ENCODE data around the gene CKLF.
A peak's percentile ranks its signal among the peaks of the same experiment; 100 is the strongest.

CKLF gene

DNA sequence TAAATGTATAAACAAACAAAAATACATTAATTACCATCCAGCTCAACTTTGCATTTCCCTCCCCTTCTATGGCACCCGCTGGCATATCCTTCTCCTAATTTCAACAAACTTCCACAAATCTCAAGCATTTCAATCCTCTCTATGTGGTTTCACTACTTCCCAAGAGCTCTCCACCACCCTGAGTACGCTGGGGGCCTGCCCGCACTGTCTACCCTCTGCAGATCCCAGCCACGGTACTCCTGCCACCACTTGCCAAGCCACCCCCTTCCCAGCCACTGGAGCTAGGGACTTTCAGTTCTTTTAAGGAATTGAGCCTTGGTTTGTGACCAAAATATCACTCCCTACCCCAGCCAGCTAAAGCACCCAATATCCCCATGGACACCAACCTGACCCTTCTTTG lies 4.3 kb upstream of the CKLF start:
- Histone ChIP-seq H3K4me2 (ENCODE audit: low read depth, low read length, poor library complexity, severe bottlenecking) (no peak overlapping the region), H3K36me3 (ENCODE audit: low read length) (no peaks in the 10 kb centered on the region), H3K79me2 (ENCODE audit: insufficient read depth, low read length) (peaks cover 5% of the 10 kb centered on the region), H2AFZ (ENCODE audit: low read depth, low read length, severe bottlenecking) (no peak overlapping the region), H4K20me1 (ENCODE audit: low read depth, low read length) (no peaks in the 10 kb centered on the region), H3F3A (ENCODE audit: insufficient read depth) (peaks cover 5% of the 10 kb centered on the region; the same call in 1 of the 2 replicates), H3K9ac (ENCODE audit: low read length) (no peak overlapping the region), H3K9me2 (replicated peaks; ENCODE audit: insufficient read depth, low read length) (no peaks in the 10 kb centered on the region), H3K27ac (ENCODE audit: low read depth, low read length) (no peak overlapping the region), H3K9me3 (ENCODE audit: insufficient read depth, low read length) (no peaks in the 10 kb centered on the region), H3K27me3 (ENCODE audit: low read length) (no peaks in the 10 kb centered on the region), H3K4me3 (ENCODE audit: insufficient read depth, low read length, poor library complexity, severe bottlenecking) (no peak overlapping the region)
- TF ChIP-seq, protein P1, sequence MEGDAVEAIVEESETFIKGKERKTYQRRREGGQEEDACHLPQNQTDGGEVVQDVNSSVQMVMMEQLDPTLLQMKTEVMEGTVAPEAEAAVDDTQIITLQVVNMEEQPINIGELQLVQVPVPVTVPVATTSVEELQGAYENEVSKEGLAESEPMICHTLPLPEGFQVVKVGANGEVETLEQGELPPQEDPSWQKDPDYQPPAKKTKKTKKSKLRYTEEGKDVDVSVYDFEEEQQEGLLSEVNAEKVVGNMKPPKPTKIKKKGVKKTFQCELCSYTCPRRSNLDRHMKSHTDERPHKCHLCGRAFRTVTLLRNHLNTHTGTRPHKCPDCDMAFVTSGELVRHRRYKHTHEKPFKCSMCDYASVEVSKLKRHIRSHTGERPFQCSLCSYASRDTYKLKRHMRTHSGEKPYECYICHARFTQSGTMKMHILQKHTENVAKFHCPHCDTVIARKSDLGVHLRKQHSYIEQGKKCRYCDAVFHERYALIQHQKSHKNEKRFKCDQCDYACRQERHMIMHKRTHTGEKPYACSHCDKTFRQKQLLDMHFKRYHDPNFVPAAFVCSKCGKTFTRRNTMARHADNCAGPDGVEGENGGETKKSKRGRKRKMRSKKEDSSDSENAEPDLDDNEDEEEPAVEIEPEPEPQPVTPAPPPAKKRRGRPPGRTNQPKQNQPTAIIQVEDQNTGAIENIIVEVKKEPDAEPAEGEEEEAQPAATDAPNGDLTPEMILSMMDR (IDR thresholded peaks at IDR 0.05; ENCODE audit: insufficient read depth, low read length, poor library complexity, severe bottlenecking) = no peak
- no peak for TF ChIP-seq EZH2phosphoT487 (conservative IDR thresholded peaks at IDR 0.05; ENCODE audit: low read length)

DNA sequence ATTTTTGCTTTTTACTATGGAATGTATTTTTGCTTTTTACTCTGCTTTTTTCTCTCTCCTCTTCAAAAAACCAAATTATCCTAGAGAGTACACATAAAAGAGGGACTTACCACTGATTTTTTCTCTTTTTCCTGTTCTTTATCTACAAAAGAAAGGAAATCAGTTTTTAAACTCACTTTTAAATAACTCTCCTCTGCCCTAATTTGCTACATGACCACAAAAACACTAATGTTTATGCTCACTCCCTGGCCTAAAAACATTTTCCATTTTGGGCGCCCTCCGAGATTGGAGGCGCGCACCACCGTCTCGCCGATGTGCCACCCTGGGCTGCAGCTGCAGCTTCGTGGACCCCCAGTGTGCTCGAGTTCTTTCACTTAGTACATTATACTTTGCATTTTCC lies 3.5 kb upstream of the CKLF start:
- Histone ChIP-seq H3K27me3 (ENCODE audit: low read length) (no peaks in the 10 kb centered on the region), H3K79me2 (ENCODE audit: insufficient read depth, low read length) (peaks cover 13% of the 10 kb centered on the region), H4K20me1 (ENCODE audit: low read depth, low read length) (no peaks in the 10 kb centered on the region), H3K4me2 (ENCODE audit: low read depth, low read length, poor library complexity, severe bottlenecking) (peak overlapping the region; percentile 79), H3K9ac (ENCODE audit: low read length) (peak overlapping the region; percentile 63; the same call in 1 of the 2 replicates), H3K36me3 (ENCODE audit: low read length) (no peaks in the 10 kb centered on the region), H3K4me3 (ENCODE audit: insufficient read depth, low read length, poor library complexity, severe bottlenecking) (no peak overlapping the region), H3K9me3 (ENCODE audit: insufficient read depth, low read length) (no peaks in the 10 kb centered on the region), H3K27ac (ENCODE audit: low read depth, low read length) (no peak overlapping the region), H3F3A (ENCODE audit: insufficient read depth) (peaks cover 5% of the 10 kb centered on the region; the same call in 1 of the 2 replicates), H3K9me2 (replicated peaks; ENCODE audit: insufficient read depth, low read length) (no peaks in the 10 kb centered on the region), H2AFZ (ENCODE audit: low read depth, low read length, severe bottlenecking) (no peak overlapping the region)
- TF ChIP-seq, protein P1 (IDR thresholded peaks at IDR 0.05; ENCODE audit: insufficient read depth, low read length, poor library complexity, severe bottlenecking) = no peak
- 0 out of 2 replicates have a peak, but pooled peaks have one; percentile 52 for TF ChIP-seq EZH2phosphoT487 (conservative IDR thresholded peaks at IDR 0.05; ENCODE audit: low read length)

DNA sequence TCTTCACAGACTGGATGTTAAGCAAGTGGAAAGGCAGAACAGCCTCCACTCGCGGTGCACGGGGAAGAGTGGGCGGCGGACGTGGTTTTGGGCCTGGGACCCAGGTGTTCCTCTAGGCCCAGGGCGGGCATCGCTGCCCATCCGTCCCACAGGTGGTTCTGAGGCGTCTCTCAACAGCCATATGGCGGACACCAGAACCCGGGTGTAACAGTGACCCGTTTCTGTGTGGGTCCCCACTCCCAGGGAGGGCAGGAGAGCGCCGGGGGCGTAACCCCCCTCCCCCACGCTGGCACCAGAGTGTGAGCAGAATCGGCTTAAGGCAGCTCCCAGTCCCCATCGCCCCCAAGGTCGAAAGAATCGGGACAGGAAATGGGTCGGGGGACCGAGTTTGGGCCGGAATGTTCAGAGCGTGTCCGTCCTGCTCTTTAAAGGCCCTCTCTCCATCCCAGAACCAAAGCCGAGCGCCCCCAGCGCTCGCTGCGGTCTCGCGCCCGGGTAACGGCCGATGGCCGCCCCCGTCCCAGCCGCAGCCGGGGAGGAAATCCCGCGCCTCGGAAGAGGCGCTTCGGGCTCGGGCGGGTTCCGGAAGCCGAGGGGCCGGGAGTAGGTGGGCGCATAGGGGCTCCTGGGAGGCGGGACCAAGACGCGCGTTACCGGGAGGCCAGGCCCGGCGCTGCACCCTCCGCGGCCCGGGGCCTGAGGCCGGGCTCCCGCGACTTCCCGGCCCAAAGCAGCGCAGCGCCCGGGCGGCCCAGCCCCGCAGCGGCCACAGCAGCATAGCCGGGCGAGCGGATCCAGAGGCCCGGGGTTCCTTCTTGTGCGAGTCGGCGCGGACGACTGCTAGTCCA lies 2.9 kb upstream of the CKLF start, which contains the start of gene TK2:
TK2 (minus strand) TSS at position 839 of the 848 bp plus-strand sequence; CDS start at position 778, 61 bp downstream.
- peak within 1 kb of the TSS; percentile 79 for H3K4me2 ChIP-seq (ENCODE audit: low read depth, low read length, poor library complexity, severe bottlenecking)
- TF ChIP-seq, protein P1 (IDR thresholded peaks at IDR 0.05; ENCODE audit: insufficient read depth, low read length, poor library complexity, severe bottlenecking) = no peak
- TF ChIP-seq EZH2phosphoT487 (conservative IDR thresholded peaks at IDR 0.05; ENCODE audit: low read length) = no peak
- no peaks in the 10 kb centered on the region for H3K9me2 ChIP-seq (replicated peaks; ENCODE audit: insufficient read depth, low read length)
- H3K79me2 ChIP-seq (ENCODE audit: insufficient read depth, low read length) = peaks cover 20% of the 10 kb centered on the region
- H4K20me1 ChIP-seq (ENCODE audit: low read depth, low read length) = no peaks in the 10 kb centered on the region
- H3K27ac ChIP-seq (ENCODE audit: low read depth, low read length) = no peak within 1 kb of the TSS
- H3F3A ChIP-seq (ENCODE audit: insufficient read depth) = peaks cover 6% of the 10 kb centered on the region; the same call in 1 of the 2 replicates
- H2AFZ ChIP-seq (ENCODE audit: low read depth, low read length, severe bottlenecking) = peak within 1 kb of the TSS; percentile 90
- H3K27me3 ChIP-seq (ENCODE audit: low read length) = no peaks in the 10 kb centered on the region
- H3K36me3 ChIP-seq (ENCODE audit: low read length) = no peaks in the 10 kb centered on the region
- H3K4me3 ChIP-seq (ENCODE audit: insufficient read depth, low read length, poor library complexity, severe bottlenecking) = peak within 1 kb of the TSS; percentile 56
- H3K9me3 ChIP-seq (ENCODE audit: insufficient read depth, low read length) = no peaks in the 10 kb centered on the region
- H3K9ac ChIP-seq (ENCODE audit: low read length) = peak within 1 kb of the TSS; percentile 63
